ENCODE data around the gene OR7D4. TPM values are rescaled to one million over a fixed set of nuclear protein-coding genes. Genes with fewer than 3 reads are reported as not detected.

The OR7D4 gene
- total RNA-seq, 3 donors from 2014 or later: not detected

DNA sequence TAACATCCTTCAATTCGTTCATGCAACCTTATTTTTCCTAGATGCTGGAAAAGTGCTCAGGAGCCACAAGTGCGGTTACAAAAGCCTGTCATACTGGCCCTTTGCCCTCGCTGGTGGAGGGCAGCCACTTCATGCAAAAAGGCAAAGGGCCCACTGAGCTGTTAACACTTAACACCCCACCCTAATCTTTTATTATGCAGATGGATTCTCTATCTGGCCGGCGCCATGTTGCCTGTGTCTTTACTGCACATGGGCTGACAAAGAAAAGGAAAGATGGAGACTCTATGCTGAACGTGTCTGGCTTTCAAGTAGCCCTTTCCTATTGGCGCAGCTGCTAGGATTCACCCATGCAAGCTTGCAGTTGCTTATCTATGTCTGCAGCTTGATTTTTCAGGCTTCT is 29.9 kb downstream of the OR7D4 start:
- TF ChIP-seq, protein P1, sequence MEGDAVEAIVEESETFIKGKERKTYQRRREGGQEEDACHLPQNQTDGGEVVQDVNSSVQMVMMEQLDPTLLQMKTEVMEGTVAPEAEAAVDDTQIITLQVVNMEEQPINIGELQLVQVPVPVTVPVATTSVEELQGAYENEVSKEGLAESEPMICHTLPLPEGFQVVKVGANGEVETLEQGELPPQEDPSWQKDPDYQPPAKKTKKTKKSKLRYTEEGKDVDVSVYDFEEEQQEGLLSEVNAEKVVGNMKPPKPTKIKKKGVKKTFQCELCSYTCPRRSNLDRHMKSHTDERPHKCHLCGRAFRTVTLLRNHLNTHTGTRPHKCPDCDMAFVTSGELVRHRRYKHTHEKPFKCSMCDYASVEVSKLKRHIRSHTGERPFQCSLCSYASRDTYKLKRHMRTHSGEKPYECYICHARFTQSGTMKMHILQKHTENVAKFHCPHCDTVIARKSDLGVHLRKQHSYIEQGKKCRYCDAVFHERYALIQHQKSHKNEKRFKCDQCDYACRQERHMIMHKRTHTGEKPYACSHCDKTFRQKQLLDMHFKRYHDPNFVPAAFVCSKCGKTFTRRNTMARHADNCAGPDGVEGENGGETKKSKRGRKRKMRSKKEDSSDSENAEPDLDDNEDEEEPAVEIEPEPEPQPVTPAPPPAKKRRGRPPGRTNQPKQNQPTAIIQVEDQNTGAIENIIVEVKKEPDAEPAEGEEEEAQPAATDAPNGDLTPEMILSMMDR (IDR thresholded peaks at IDR 0.05): no peak
- no peak for TF ChIP-seq POLR2AphosphoS5 (IDR thresholded peaks at IDR 0.05)
- TF ChIP-seq POLR2A (IDR thresholded peaks at IDR 0.05): no peak
- H3K4me3 ChIP-seq: no peak overlapping the region

DNA sequence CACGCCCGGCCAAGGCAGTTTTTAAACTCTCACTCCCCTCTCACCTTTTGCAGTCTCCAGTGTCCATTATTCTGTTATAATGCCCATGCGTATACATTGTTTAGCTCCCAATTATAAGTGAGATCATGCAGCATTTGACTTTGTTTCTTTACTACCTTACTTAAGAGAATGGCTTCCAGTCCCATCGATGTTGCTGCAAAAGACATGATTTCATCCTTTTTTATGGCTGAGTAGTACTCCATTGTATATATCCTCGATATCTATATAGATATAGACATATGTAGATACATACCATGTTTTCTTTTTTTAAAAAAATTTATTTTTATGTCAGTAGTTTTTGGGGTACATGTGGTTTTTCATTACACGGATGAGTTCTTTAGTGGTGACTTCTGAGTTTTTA is 32.2 kb downstream of the OR7D4 start:
- no peak for TF ChIP-seq POLR2A (IDR thresholded peaks at IDR 0.05)
- TF ChIP-seq POLR2AphosphoS5 (IDR thresholded peaks at IDR 0.05): no peak
- TF ChIP-seq, protein P1 (IDR thresholded peaks at IDR 0.05): no peak
- no peak overlapping the region for H3K27ac ChIP-seq
- peaks cover 10 to 11% of the 10 kb centered on the region in 2 donors for H3K9me3 ChIP-seq
- intact Hi-C loops (cut with DNase I; ENCODE audit: low total_unique reads): no loop called here
- DNase-seq (ENCODE audit: low spot score in 2 of 2): no peak
- no peaks in the 10 kb centered on the region for H3K4me1 ChIP-seq
- H3K4me3 ChIP-seq: no peak overlapping the region
- H3K27me3 ChIP-seq: peaks cover 0 to under 1% of the 10 kb centered on the region in 2 donors
- no peaks in the 10 kb centered on the region for H3K36me3 ChIP-seq

More for the DNA sequence above, 29.9 kb downstream of the OR7D4 start:
- peaks cover 10 to 11% of the 10 kb centered on the region in 2 donors for H3K9me3 ChIP-seq
- H3K27me3 ChIP-seq: peaks cover 0 to 3% of the 10 kb centered on the region in 2 donors
- DNase-seq (ENCODE audit: low spot score in 2 of 2): no peak
- no peaks in the 10 kb centered on the region for H3K4me1 ChIP-seq
- intact Hi-C loops (cut with DNase I; ENCODE audit: low total_unique reads): no loop called here
- H3K36me3 ChIP-seq: no peaks in the 10 kb centered on the region
- no peak overlapping the region for H3K27ac ChIP-seq

GRCh38 chr19:9183000-9183399 is 36.4 kb downstream of the OR7D4 start:
- Histone ChIP-seq H3K4me3 (no peak overlapping the region), H3K27ac (no peak overlapping the region), H3K27me3 (no peaks in the 10 kb centered on the region), H3K36me3 (no peaks in the 10 kb centered on the region), H3K4me1 (no peaks in the 10 kb centered on the region), H3K9me3 (peaks cover 3 to 7% of the 10 kb centered on the region in 2 donors)
- TF ChIP-seq, protein P1 (IDR thresholded peaks at IDR 0.05): no peak
- no peak for TF ChIP-seq POLR2A (IDR thresholded peaks at IDR 0.05)
- no peak for TF ChIP-seq POLR2AphosphoS5 (IDR thresholded peaks at IDR 0.05)
- intact Hi-C loops (cut with DNase I; ENCODE audit: low total_unique reads): no loop called here
- no peak for DNase-seq (ENCODE audit: low spot score in 2 of 2)

DNA sequence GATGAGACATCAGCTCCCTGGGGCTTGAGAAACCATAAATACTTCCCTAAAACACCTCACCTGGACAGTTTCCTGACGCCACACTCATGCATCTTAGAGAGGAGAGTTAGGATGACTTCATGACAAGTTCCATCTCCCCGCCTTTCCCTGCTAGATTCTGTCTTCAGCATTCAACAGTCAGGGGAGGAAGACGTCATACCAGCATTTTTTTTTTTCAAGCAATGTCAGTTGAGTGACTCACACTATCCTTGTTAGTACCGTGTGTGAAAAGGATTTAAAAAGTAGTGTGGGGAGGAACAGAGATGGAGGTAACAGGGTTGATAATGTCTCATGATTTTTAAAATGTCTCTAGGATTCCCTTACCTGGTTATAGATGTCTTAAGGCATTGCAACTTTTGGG is 40.5 kb downstream of the OR7D4 start, which contains the start of gene OR7D2:
Gene OR7D2, plus strand, starts transcription at position 79 of the 400 bp plus-strand sequence. CDS start 6,803 bp downstream, outside the sequence.
- H3K4me1 ChIP-seq: no peaks in the 10 kb centered on the region
- no peaks in the 10 kb centered on the region for H3K36me3 ChIP-seq
- TF ChIP-seq POLR2A (IDR thresholded peaks at IDR 0.05) (no peak), POLR2AphosphoS5 (IDR thresholded peaks at IDR 0.05) (no peak)
- TF ChIP-seq, protein P1 (IDR thresholded peaks at IDR 0.05): no peak
- H3K27ac ChIP-seq: no peak within 1 kb of the TSS
- no peak for DNase-seq (ENCODE audit: low spot score in 2 of 2)
- H3K27me3 ChIP-seq: no peaks in the 10 kb centered on the region
- H3K9me3 ChIP-seq: no peaks in the 10 kb centered on the region
- no peak within 1 kb of the TSS for H3K4me3 ChIP-seq
- intact Hi-C loops (cut with DNase I; ENCODE audit: low total_unique reads): no loop called here

- Histone ChIP-seq H3K27ac (no peak overlapping the region), H3K9me3 (no peaks in the 10 kb centered on the region), H3K4me3 (no peak overlapping the region), H3K36me3 (no peaks in the 10 kb centered on the region), H3K4me1 (no peaks in the 10 kb centered on the region), H3K27me3 (no peaks in the 10 kb centered on the region)
- intact Hi-C loops (cut with DNase I; ENCODE audit: low total_unique reads): no loop called here
- TF ChIP-seq, protein P1 (IDR thresholded peaks at IDR 0.05): no peak
- TF ChIP-seq POLR2A (IDR thresholded peaks at IDR 0.05) (no peak), POLR2AphosphoS5 (IDR thresholded peaks at IDR 0.05) (no peak)
- DNase-seq (ENCODE audit: low spot score in 2 of 2): no peak
Measured at GRCh38 chr19:9175326-9175725, 44.1 kb downstream of the OR7D4 start.

All from breast epithelium (tissue), 4 donors.